Stomach (tissue), 4 donors: Measurements from ENCODE around the gene OR2M2.

ENCODE experiments used
- CTCF ChIP-seq, 7 experiments: fragments of 450-650 bp in 4 of 7; fragments of 200-600 bp in 3 of 7; sonication (generic) in 3 of 7; IDR thresholded peaks; one replicate each; pipeline ENCODE4 v1.5.1; 2016 to 2019; ENCODE audit warnings: antibody characterized with exemption in 7 of 7, control low read depth in 2 of 7, mild to moderate bottlenecking in 1 of 7
- EP300 ChIP-seq: sonication (generic); formaldehyde crosslinking; IDR thresholded peaks from one replicate; pipeline ENCODE4 v1.6.1; 2017; ENCODE audit warnings: antibody characterized with exemption
- POLR2A ChIP-seq, 4 donors: fragments of 450-650 bp; IDR thresholded peaks; one replicate each; pipeline ENCODE4 v1.6.1; 2016; ENCODE audit warnings: antibody characterized with exemption in 4 of 4, control low read depth in 2 of 4, mild to moderate bottlenecking in 1 of 4, moderate library complexity in 1 of 4
- POLR2AphosphoS5 ChIP-seq, 3 donors: sonication (generic); formaldehyde crosslinking; IDR thresholded peaks; one replicate each; pipeline ENCODE4 v1.6.1; 2016; ENCODE audit warnings: antibody characterized with exemption in 3 of 3

GRCh38 chr1:248127653-248128052 lies 47.0 kb upstream of the OR2M2 start:
- no peak for TF ChIP-seq EP300
- TF ChIP-seq CTCF (IDR thresholded peaks at IDR 0.05): no peak
- TF ChIP-seq POLR2AphosphoS5 (IDR thresholded peaks at IDR 0.05): no peak
- TF ChIP-seq POLR2A (IDR thresholded peaks at IDR 0.05): no peak
